ENCODE data around the gene FAM98B. TPM values are rescaled to one million over a fixed set of nuclear protein-coding genes. Genes with fewer than 3 reads are reported as not detected.
A peak's percentile ranks its signal among the peaks of the same experiment; 100 is the strongest.

The FAM98B gene
- total and polyA plus RNA-seq, 2 of the 13 experiments (the other 11 are each of a cell fraction or from before 2014, with no cell fraction given) = 3.7 to 4.7 TPM

DNA sequence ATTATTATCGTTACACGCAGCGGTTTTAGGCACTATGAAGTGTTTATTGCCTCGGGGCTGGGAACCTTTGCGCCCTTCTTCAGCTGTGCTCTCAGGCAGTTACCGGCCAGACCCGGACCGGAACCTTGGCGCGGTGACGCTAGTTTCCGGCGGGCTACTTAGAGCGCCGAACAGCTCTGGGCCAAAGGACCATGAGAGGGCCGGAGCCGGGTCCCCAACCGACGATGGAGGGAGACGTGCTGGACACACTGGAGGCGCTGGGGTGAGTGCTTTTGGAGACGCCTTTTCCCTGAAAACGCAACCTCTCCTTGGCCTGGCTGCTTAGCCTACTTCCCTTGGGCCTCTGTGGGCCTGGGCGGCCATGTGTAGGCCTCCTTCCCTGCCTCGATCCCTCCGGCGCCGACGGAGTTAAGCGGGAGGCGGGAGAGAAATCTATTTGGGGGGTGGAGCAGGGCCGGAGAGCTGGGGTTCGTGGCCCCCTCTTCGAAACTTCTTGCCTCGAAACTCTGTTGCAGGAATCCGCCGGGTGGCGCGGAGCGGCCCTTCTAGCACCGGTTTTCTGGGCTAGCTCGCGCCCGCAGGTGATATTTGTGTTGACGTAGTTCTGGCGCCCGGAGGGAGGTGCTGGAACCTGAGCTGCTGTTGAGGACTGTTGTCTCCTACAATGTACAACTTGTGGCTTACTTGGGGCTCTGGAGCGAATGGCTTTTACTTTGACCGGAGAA is at the start of gene FAM98B (continued):
- TF ChIP-seq NFIC (IDR thresholded peaks at IDR 0.05; ENCODE audit: low read length) (peak; percentile 32; the same call in 1 of the 2 replicates), SMC3 (IDR thresholded peaks at IDR 0.05; ENCODE audit: low read length) (no peak), ZNF607 (CRISPR knock-in tag; IDR thresholded peaks at IDR 0.05; ENCODE audit: borderline replicate concordance) (peak; percentile 59; the same call in 1 of the 2 replicates), MAFG (CRISPR knock-in tag; IDR thresholded peaks at IDR 0.05) (no peak), TEF (CRISPR knock-in tag; IDR thresholded peaks at IDR 0.05) (0 out of 2 replicates have a peak, but pooled peaks have one; percentile 27), JARID2 (CRISPR knock-in tag; IDR thresholded peaks at IDR 0.05; ENCODE audit: insufficient replicate concordance) (no peak), ATRX (CRISPR knock-in tag; IDR thresholded peaks at IDR 0.05; ENCODE audit: borderline replicate concordance) (no peak)
- TF ChIP-seq, protein P1, sequence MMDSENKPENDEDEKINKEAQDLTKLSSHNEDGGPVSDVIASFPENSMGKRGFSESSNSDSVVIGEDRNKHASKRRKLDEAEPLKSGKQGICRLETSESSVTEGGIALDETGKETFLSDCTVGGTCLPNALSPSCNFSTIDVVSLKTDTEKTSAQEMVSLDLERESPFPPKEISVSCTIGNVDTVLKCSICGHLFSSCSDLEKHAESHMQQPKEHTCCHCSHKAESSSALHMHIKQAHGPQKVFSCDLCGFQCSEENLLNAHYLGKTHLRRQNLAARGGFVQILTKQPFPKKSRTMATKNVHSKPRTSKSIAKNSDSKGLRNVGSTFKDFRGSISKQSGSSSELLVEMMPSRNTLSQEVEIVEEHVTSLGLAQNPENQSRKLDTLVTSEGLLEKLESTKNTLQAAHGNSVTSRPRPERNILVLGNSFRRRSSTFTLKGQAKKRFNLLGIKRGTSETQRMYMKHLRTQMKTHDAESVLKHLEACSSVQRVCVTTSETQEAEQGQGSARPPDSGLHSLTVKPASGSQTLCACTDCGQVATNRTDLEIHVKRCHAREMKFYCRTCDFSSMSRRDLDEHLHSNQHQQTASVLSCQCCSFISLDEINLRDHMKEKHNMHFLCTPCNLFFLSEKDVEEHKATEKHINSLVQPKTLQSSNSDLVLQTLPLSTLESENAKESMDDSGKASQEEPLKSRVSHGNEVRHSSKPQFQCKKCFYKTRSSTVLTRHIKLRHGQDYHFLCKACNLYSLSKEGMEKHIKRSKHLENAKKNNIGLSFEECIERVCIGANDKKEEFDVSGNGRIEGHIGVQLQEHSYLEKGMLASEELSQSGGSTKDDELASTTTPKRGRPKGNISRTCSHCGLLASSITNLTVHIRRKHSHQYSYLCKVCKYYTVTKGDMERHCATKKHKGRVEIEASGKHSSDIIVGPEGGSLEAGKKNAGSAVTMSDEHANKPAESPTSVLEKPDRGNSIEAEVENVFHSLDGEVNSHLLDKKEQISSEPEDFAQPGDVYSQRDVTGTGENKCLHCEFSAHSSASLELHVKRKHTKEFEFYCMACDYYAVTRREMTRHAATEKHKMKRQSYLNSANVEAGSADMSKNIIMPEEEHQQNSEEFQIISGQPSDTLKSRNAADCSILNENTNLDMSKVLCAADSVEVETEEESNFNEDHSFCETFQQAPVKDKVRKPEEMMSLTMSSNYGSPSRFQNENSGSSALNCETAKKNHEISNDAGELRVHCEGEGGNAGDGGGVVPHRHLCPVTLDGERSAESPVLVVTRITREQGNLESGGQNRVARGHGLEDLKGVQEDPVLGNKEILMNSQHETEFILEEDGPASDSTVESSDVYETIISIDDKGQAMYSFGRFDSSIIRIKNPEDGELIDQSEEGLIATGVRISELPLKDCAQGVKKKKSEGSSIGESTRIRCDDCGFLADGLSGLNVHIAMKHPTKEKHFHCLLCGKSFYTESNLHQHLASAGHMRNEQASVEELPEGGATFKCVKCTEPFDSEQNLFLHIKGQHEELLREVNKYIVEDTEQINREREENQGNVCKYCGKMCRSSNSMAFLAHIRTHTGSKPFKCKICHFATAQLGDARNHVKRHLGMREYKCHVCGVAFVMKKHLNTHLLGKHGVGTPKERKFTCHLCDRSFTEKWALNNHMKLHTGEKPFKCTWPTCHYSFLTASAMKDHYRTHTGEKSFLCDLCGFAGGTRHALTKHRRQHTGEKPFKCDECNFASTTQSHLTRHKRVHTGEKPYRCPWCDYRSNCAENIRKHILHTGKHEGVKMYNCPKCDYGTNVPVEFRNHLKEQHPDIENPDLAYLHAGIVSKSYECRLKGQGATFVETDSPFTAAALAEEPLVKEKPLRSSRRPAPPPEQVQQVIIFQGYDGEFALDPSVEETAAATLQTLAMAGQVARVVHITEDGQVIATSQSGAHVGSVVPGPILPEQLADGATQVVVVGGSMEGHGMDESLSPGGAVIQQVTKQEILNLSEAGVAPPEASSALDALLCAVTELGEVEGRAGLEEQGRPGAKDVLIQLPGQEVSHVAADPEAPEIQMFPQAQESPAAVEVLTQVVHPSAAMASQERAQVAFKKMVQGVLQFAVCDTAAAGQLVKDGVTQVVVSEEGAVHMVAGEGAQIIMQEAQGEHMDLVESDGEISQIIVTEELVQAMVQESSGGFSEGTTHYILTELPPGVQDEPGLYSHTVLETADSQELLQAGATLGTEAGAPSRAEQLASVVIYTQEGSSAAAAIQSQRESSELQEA (CRISPR knock-in tag; IDR thresholded peaks at IDR 0.05; ENCODE audit: not compliant biosample characterization) = peak; percentile 65
- TF ChIP-seq, protein P2, sequence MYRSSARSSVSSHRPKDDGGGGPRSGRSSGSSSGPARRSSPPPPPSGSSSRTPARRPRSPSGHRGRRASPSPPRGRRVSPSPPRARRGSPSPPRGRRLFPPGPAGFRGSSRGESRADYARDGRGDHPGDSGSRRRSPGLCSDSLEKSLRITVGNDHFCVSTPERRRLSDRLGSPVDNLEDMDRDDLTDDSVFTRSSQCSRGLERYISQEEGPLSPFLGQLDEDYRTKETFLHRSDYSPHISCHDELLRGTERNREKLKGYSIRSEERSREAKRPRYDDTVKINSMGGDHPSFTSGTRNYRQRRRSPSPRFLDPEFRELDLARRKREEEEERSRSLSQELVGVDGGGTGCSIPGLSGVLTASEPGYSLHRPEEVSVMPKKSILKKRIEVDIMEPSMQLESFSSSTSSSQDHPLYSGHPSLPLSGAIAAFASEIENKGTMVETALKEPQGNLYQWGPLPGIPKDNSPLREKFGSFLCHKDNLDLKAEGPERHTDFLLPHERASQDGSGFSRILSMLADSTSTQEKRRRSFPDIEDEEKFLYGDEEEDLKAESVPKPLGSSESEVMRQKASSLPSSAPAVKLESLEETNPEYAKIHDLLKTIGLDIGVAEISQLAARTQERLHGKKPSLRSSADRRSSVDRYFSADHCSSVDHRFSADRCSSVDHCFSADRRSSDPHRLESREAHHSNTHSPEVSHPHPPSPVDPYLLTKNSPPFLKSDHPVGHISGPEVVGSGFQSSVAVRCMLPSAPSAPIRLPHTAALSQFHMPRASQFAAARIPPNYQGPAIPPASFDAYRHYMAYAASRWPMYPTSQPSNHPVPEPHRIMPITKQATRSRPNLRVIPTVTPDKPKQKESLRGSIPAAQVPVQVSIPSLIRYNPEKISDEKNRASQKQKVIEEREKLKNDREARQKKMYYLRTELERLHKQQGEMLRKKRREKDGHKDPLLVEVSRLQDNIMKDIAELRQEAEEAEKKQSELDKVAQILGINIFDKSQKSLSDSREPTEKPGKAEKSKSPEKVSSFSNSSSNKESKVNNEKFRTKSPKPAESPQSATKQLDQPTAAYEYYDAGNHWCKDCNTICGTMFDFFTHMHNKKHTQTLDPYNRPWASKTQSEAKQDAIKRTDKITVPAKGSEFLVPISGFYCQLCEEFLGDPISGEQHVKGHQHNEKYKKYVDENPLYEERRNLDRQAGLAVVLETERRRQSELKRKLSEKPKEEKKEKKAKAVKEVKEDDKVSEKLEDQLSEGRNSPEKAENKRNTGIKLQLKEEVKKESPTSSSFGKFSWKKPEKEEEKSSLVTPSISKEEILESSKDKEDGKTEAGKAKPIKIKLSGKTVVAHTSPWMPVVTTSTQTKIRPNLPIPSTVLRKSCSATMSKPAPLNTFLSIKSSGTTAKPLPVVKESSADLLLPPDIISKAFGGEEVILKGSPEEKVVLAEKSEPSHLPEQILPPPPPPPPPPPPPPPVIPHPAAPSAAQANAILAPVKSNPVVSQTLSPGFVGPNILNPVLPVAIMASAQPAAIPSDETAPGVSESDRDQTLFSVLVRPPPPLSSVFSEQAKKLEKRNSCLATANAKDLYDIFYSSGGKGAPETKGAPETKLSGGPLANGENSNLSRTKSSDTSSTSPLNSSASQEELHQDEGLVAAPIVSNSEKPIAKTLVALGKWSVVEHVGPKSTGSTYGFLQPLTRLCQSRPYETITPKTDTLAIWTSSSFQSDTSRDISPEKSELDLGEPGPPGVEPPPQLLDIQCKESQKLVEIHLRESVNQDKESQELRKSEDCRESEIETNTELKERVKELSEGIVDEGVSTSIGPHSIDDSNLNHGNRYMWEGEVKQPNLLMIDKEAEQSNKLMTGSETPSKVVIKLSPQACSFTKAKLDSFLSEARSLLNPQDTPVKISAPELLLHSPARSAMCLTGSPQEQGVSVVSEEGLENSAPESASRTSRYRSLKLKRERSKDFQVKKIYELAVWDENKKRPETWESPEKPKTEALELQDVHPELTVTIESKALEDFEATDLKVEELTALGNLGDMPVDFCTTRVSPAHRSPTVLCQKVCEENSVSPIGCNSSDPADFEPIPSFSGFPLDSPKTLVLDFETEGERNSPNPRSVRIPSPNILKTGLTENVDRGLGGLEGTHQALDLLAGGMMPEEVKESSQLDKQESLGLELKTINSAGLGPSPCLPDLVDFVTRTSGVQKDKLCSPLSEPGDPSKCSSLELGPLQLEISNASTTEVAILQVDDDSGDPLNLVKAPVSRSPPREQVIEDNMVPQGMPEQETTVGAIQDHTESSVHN (CRISPR knock-in tag; IDR thresholded peaks at IDR 0.05) = no peak
- TF ChIP-seq, protein P3, sequence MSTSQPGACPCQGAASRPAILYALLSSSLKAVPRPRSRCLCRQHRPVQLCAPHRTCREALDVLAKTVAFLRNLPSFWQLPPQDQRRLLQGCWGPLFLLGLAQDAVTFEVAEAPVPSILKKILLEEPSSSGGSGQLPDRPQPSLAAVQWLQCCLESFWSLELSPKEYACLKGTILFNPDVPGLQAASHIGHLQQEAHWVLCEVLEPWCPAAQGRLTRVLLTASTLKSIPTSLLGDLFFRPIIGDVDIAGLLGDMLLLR (CRISPR knock-in tag; IDR thresholded peaks at IDR 0.05) = no peak
